ENCODE results near the gene MRPL11. TPM values are rescaled to one million over a fixed set of nuclear protein-coding genes. Genes with fewer than 3 reads are reported as not detected.
A peak's percentile ranks its signal among the peaks of the same experiment; 100 is the strongest.

Gene MRPL11
- total and polyA plus RNA-seq, 2 of the 13 experiments (the other 11 are each of a cell fraction or from before 2014, with no cell fraction given): 72.9 to 176 TPM

DNA sequence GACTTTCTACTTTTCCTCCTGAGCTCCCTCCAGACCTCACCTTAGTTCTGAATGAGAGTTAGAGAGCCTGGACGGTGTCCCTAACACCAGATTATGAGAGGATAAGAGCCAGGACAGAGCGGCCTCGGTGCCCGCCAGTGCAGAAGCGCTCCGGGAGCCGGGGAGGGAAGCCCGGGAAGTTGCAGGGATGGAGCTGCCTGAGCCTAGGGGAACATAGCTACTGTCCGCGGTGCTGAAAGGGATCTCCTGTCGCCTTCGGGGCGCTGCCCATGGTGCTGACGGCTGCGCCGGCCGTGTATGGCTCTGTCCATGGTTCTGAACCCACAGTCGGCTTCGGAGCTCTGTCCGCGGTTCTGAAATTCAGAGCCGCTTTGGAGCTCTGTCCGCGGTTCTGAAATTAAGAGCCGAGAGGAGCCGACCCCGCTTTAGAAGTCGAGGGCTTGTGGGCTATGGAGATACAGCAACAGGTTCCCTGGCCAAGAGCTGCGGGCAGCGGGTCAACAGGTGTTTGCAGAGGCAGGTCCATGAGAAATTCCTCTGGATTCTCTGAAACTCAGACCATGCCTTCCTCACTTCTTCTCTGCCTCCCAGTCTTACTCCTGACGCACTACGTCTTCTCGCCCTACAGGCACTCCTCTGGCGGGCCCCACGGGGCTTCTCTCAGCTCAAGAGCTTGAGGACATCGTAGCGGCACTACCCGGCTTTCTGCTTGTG is 17.0 kb downstream of the MRPL11 start (continued):
- TF ChIP-seq ZNF337 (CRISPR knock-in tag; IDR thresholded peaks at IDR 0.05; ENCODE audit: borderline replicate concordance, low read depth): peak; percentile 100
- peak; percentile 95 to 99 for TF ChIP-seq REST (IDR thresholded peaks at IDR 0.05; ENCODE audit: borderline replicate concordance in 1 of 2, low read depth in 1 of 2, low read length in 2 of 2)
- TF ChIP-seq ZNF510 (CRISPR knock-in tag; IDR thresholded peaks at IDR 0.05; ENCODE audit: low read depth): peak; percentile 100
- TF ChIP-seq ZNF792 (CRISPR knock-in tag; IDR thresholded peaks at IDR 0.05): peak; percentile 100
- TF ChIP-seq ZNF782 (CRISPR knock-in tag; IDR thresholded peaks at IDR 0.05; ENCODE audit: borderline replicate concordance): peak; percentile 100
- no peak for TF ChIP-seq ZNF207 (IDR thresholded peaks at IDR 0.05; ENCODE audit: borderline replicate concordance)
- TF ChIP-seq MYC (CRISPR knock-in tag; IDR thresholded peaks at IDR 0.05; ENCODE audit: borderline replicate concordance): peak; percentile 100
- TF ChIP-seq ZNF160 (CRISPR knock-in tag; IDR thresholded peaks at IDR 0.05): peak; percentile 100
- TF ChIP-seq HMG20B (CRISPR knock-in tag; conservative IDR thresholded peaks at IDR 0.05): peak; percentile 100
- TF ChIP-seq ZMAT3 (CRISPR knock-in tag; conservative IDR thresholded peaks at IDR 0.05): peak; percentile 100
- TF ChIP-seq SRSF1 (optimal IDR thresholded peaks at IDR 0.05; ENCODE audit: low read depth, low read length): peak; percentile 87
- TF ChIP-seq ZNF318 (CRISPR knock-in tag; IDR thresholded peaks at IDR 0.05): peak; percentile 100
- TF ChIP-seq, protein P1, sequence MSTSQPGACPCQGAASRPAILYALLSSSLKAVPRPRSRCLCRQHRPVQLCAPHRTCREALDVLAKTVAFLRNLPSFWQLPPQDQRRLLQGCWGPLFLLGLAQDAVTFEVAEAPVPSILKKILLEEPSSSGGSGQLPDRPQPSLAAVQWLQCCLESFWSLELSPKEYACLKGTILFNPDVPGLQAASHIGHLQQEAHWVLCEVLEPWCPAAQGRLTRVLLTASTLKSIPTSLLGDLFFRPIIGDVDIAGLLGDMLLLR (CRISPR knock-in tag; IDR thresholded peaks at IDR 0.05): peak; percentile 100
- TF ChIP-seq RFX3 (CRISPR knock-in tag; IDR thresholded peaks at IDR 0.05): peak; percentile 96

Measured in HepG2 (cell line).